HG02938 (cell line): Measurements from ENCODE around the gene VIL1.

Experiments
- ATAC-seq: cut with Tn5 transposase; IDR thresholded peaks from one replicate; pipeline ENCODE4 v1.9.1; 2021; ENCODE audit warnings: mild to moderate bottlenecking, moderate library complexity; ENCODE audit not compliant: unreplicated experiment

The VIL1 gene

GRCh38 chr2:218418717-218419458 lies at the start of gene VIL1:
TSS of gene VIL1 (plus strand) at chr2:218419123. CDS start at chr2:218423779, 4,656 bp downstream.
- ATAC-seq, result no peak

GRCh38 chr2:218369330-218369729 lies 49.6 kb upstream of the VIL1 start:
- no peak for ATAC-seq

- no peak for ATAC-seq
Measured at GRCh38 chr2:218370410-218371063, 48.4 kb upstream of the VIL1 start.

- ATAC-seq, result no peak
Measured at GRCh38 chr2:218371983-218372350, 47.0 kb upstream of the VIL1 start.

GRCh38 chr2:218374795-218375194 lies 44.1 kb upstream of the VIL1 start:
- ATAC-seq, result no peak

GRCh38 chr2:218375212-218375611 lies 43.7 kb upstream of the VIL1 start:
- ATAC-seq, result no peak

- no peak for ATAC-seq
Measured at GRCh38 chr2:218378053-218378452, 40.9 kb upstream of the VIL1 start.

- no peak for ATAC-seq
Measured at GRCh38 chr2:218381916-218382366, 37.0 kb upstream of the VIL1 start, which contains the start of gene SLC11A1. TSS of gene SLC11A1 (plus strand) at chr2:218382273. CDS start at chr2:218382369, 96 bp downstream.

- ATAC-seq, result no peak
Measured at GRCh38 chr2:218382785-218383184, 36.1 kb upstream of the VIL1 start.

GRCh38 chr2:218383892-218384519 lies 34.9 kb upstream of the VIL1 start:
- no peak for ATAC-seq

GRCh38 chr2:218384975-218385374 lies 33.9 kb upstream of the VIL1 start:
- no peak for ATAC-seq

- no peak for ATAC-seq
Measured at GRCh38 chr2:218386505-218387368, 32.2 kb upstream of the VIL1 start.

- ATAC-seq, result no peak
Measured at GRCh38 chr2:218387369-218388194, 31.3 kb upstream of the VIL1 start.

- ATAC-seq, result no peak
Measured at GRCh38 chr2:218389333-218390150, 29.4 kb upstream of the VIL1 start.

GRCh38 chr2:218391202-218391601 lies 27.7 kb upstream of the VIL1 start:
- ATAC-seq, result no peak

- no peak for ATAC-seq
Measured at GRCh38 chr2:218392459-218392858, 26.5 kb upstream of the VIL1 start.

- no peak for ATAC-seq
Measured at GRCh38 chr2:218392891-218393462, 25.9 kb upstream of the VIL1 start.

GRCh38 chr2:218393750-218394290 lies 25.1 kb upstream of the VIL1 start:
- ATAC-seq, result no peak
